HG03025 (cell line): ENCODE results near the gene LSAMP.
"Not testable (repeated sequence)": the region's sequence is repeated elsewhere in the genome, so short reads cannot be mapped to it uniquely, and the experiment has no call there.

Experiments
- ATAC-seq: cut with Tn5 transposase; IDR thresholded peaks from one replicate; pipeline ENCODE4 v1.9.1; 2021; ENCODE audit warnings: mild to moderate bottlenecking, moderate library complexity; ENCODE audit not compliant: unreplicated experiment, low FRiP score

The LSAMP gene

GRCh38 chr3:116129187-116129946 is 315.9 kb downstream of the LSAMP start:
- ATAC-seq = no peak

GRCh38 chr3:116127464-116127863 is 317.8 kb downstream of the LSAMP start:
- no peak for ATAC-seq

GRCh38 chr3:116124166-116124565 is 321.1 kb downstream of the LSAMP start:
- ATAC-seq = no peak

GRCh38 chr3:116118475-116119169 is 326.7 kb downstream of the LSAMP start:
- ATAC-seq = no peak

- no peak for ATAC-seq
These were observed 330.7 kb downstream of the LSAMP start for GRCh38 chr3:116114586-116114985.

GRCh38 chr3:116112696-116113095 is 332.6 kb downstream of the LSAMP start:
- no peak for ATAC-seq

- no peak for ATAC-seq
These were observed 333.5 kb downstream of the LSAMP start for GRCh38 chr3:116111765-116112164.

- ATAC-seq = no peak
These were observed 341.3 kb downstream of the LSAMP start for GRCh38 chr3:116103868-116104530.

- no peak for ATAC-seq
These were observed 343.2 kb downstream of the LSAMP start for GRCh38 chr3:116102037-116102436.

- no peak for ATAC-seq
These were observed 348.1 kb downstream of the LSAMP start for GRCh38 chr3:116097226-116097625.

GRCh38 chr3:116096631-116097030 is 348.7 kb downstream of the LSAMP start:
- ATAC-seq = no peak

- ATAC-seq = no peak
These were observed 351.9 kb downstream of the LSAMP start for GRCh38 chr3:116093374-116093773.

- ATAC-seq = no peak
These were observed 357.9 kb downstream of the LSAMP start for GRCh38 chr3:116087426-116087825.

- ATAC-seq = no peak
These were observed 360.1 kb downstream of the LSAMP start for GRCh38 chr3:116084999-116085791.

GRCh38 chr3:116083683-116084082 is 361.6 kb downstream of the LSAMP start:
- no peak for ATAC-seq

- no peak for ATAC-seq
These were observed 366.7 kb downstream of the LSAMP start for GRCh38 chr3:116078561-116078960.

GRCh38 chr3:116077557-116077956 is 367.7 kb downstream of the LSAMP start:
- ATAC-seq = no peak

GRCh38 chr3:116077059-116077458 is 368.2 kb downstream of the LSAMP start:
- no peak for ATAC-seq

GRCh38 chr3:116070516-116071278 is 374.6 kb downstream of the LSAMP start:
- not testable (repeated sequence) for ATAC-seq

GRCh38 chr3:116070061-116070460 is 375.2 kb downstream of the LSAMP start:
- ATAC-seq = no peak
